Breast epithelium (tissue), 4 donors: ENCODE results near the gene ZFTA. TPM values are rescaled to one million over a fixed set of nuclear protein-coding genes. Genes with fewer than 3 reads are reported as not detected.
A peak's percentile ranks its signal among the peaks of the same experiment; 100 is the strongest.

Experiments
- DNase-seq, 2 donors: peaks; one replicate each; pipeline ENCODE4 v3.0.0-alpha.2; 2019; ENCODE audit warnings: low spot score in 2 of 2
- H3K27ac ChIP-seq, 2 donors: fragments of 200-600 bp; sonication (generic) in 1 of 2; one replicate each; pipeline ENCODE4 v1.5.1; 2016 to 2019; ENCODE audit warnings: mild to moderate bottlenecking in 1 of 2
- H3K27me3 ChIP-seq, 2 donors: fragments of 200-600 bp; sonication (generic) in 1 of 2; one replicate each; pipeline versions ENCODE4 v1.5.1 to v1.6.0; 2017 to 2019; ENCODE audit warnings: control low read depth in 1 of 2, mild to moderate bottlenecking in 1 of 2
- H3K36me3 ChIP-seq: fragments of 200-600 bp; one replicate; pipeline ENCODE4 v1.5.1; 2019
- H3K4me1 ChIP-seq, 2 donors: fragments of 200-600 bp; sonication (generic); one replicate each; pipeline ENCODE4 v1.5.1; 2016 to 2019; ENCODE audit warnings: control low read depth in 1 of 2
- H3K4me3 ChIP-seq, 3 donors: fragments of 200-600 bp; sonication (generic); 1 replicate in 2 of 3; 2 replicates in 1 of 3; pipeline ENCODE4 v1.5.1; 2016 to 2019; ENCODE audit warnings: mild to moderate bottlenecking in 3 of 3, moderate library complexity in 2 of 3
- H3K9me3 ChIP-seq, 2 donors: fragments of 200-600 bp; sonication (generic) in 1 of 2; one replicate each; pipeline ENCODE4 v1.5.1; 2016 to 2019; ENCODE audit warnings: control low read depth in 1 of 2
- CTCF ChIP-seq, 3 donors: fragments of 450-650 bp; IDR thresholded peaks; one replicate each; pipeline ENCODE4 v1.5.1; 2016 to 2017; ENCODE audit warnings: antibody characterized with exemption in 3 of 3, mild to moderate bottlenecking in 3 of 3, moderate library complexity in 3 of 3
- POLR2A ChIP-seq: fragments of 450-650 bp; IDR thresholded peaks from one replicate; pipeline ENCODE4 v1.6.1; 2016; ENCODE audit warnings: antibody characterized with exemption, mild to moderate bottlenecking, moderate library complexity
- POLR2AphosphoS5 ChIP-seq, 3 donors: sonication (generic); formaldehyde crosslinking; IDR thresholded peaks; one replicate each; pipeline ENCODE4 v1.6.1; 2017; ENCODE audit warnings: antibody characterized with exemption in 3 of 3
- intact Hi-C: fragments of 100-400 bp; cut with DNase I; formaldehyde crosslinking; loops from one replicate; pipeline ENCODE4 v1.15.1; 2023; ENCODE audit warnings: low total_unique reads
- total RNA-seq, 3 donors: library from RNA; depleted of rRNA; stranded (reverse); fragments of >200 nt; gene quantifications; one replicate each; pipeline ENCODE4 v1.1.0, GENCODE V29; 2016

The ZFTA gene
- total RNA-seq, 3 donors from 2014 or later = 8.8 to 12.5 (median 9.7) TPM

DNA sequence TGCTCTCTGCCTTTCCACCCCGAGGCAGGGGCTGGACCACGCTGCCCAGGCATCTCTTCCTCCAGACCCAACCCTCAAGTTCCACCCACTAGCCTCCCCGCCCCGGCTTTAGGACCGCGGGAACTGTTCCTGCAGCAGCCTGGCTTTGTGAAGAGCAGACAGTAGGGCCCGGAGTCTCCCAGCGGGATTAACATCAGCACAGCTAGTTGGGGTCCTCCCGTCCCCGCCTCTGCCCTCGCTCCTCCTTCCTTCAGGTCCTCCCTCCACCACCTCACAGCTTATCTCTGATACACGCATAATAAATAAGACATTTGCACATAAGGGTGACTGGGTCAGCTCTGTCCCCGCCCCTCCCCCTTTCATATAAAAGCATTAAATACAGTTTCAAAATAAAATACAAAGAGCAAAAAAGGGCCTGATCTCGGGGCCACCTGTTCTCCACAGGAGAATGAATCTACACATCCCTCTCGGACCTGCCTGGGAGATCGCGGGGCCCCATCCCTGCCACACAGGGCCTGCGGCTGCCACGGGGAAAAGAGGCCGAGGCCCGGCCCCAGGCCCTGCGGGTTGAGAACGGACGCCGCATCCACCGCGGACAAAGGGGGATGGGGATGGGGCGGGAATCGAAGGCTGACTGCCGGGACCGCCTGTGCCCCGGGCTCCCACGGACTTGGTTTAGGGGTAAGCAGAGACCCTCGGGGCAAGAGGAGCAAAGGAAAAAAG lies 6.5 kb downstream of the ZFTA start:
- peak overlapping the region; percentile 69 to 88 for H3K27ac ChIP-seq
- H3K27me3 ChIP-seq = no peaks in the 10 kb centered on the region
- peaks cover 0 to 15% of the 10 kb centered on the region in 2 donors for H3K4me1 ChIP-seq
- peak overlapping the region; percentile 43 to 68 (median 48) for H3K4me3 ChIP-seq
- intact Hi-C loops = loop anchor here (5.0 kb wide), 1 partner anchor 195 kb away; no protein-coding TSS in a partner anchor
- no peaks in the 10 kb centered on the region for H3K36me3 ChIP-seq
- no peak for TF ChIP-seq CTCF (IDR thresholded peaks at IDR 0.05)
- TF ChIP-seq POLR2AphosphoS5 (IDR thresholded peaks at IDR 0.05) = no peak
- no peak for TF ChIP-seq POLR2A
- H3K9me3 ChIP-seq = no peaks in the 10 kb centered on the region
- no peak for DNase-seq

DNA sequence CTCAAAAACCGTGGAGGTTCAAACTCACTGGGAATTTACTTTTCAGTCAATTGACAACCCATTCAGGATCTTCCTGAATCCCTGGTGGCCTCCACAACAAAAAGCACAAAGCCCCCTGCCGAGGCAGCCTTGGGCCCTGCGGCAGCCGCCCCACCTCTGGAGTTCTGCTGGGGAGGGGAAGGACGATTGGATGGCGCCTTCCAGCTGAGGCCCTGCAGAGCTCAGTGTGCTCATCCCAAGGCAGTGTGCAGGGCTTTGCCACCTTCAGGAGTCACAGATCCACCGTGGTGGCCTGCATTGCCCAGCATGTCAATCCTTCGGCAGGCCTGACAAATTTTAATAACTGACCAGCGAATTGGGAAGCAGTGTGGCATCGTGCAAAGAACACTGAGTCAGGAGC lies 7.4 kb downstream of the ZFTA start:
- no peaks in the 10 kb centered on the region for H3K9me3 ChIP-seq
- peak overlapping the region in 1 of 2 donors; percentile 30 for H3K27ac ChIP-seq
- TF ChIP-seq CTCF (IDR thresholded peaks at IDR 0.05) = no peak
- DNase-seq = no peak
- peaks cover 0 to 7% of the 10 kb centered on the region in 2 donors for H3K4me1 ChIP-seq
- H3K27me3 ChIP-seq = no peaks in the 10 kb centered on the region
- H3K4me3 ChIP-seq = no peak overlapping the region
- intact Hi-C loops = loop anchor here (5.0 kb wide), 1 partner anchor 196 kb away; no protein-coding TSS in a partner anchor
- H3K36me3 ChIP-seq = no peaks in the 10 kb centered on the region

- Histone ChIP-seq H3K4me1 (peaks cover 0 to under 1% of the 10 kb centered on the region in 2 donors), H3K9me3 (no peaks in the 10 kb centered on the region), H3K27ac (no peak overlapping the region), H3K27me3 (no peaks in the 10 kb centered on the region), H3K4me3 (no peak overlapping the region), H3K36me3 (no peaks in the 10 kb centered on the region)
- no peak for TF ChIP-seq POLR2AphosphoS5 (IDR thresholded peaks at IDR 0.05)
- no peak for TF ChIP-seq POLR2A
- TF ChIP-seq CTCF (IDR thresholded peaks at IDR 0.05) = no peak
- no peak for DNase-seq
- intact Hi-C loops = loop anchor here (5.0 kb wide), 1 partner anchor 197 kb away; no protein-coding TSS in a partner anchor
Observed at GRCh38 chr11:63760487-63761079, 8.0 kb downstream of the ZFTA start.

- no peak overlapping the region for H3K4me3 ChIP-seq
- no peaks in the 10 kb centered on the region for H3K36me3 ChIP-seq
- H3K4me1 ChIP-seq = no peaks in the 10 kb centered on the region
- no peaks in the 10 kb centered on the region for H3K27me3 ChIP-seq
- no peak overlapping the region for H3K27ac ChIP-seq
- no peak for DNase-seq
- TF ChIP-seq CTCF (IDR thresholded peaks at IDR 0.05) (no peak), POLR2A (no peak), POLR2AphosphoS5 (IDR thresholded peaks at IDR 0.05) (no peak)
- intact Hi-C loops = no loop called here
- H3K9me3 ChIP-seq = no peaks in the 10 kb centered on the region
Observed at GRCh38 chr11:63756919-63757761, 11.4 kb downstream of the ZFTA start.
